OCI-LY7 (cell line): ENCODE measurements around the gene SEH1L. TPM values are rescaled to one million over a fixed set of nuclear protein-coding genes. Genes with fewer than 3 reads are reported as not detected.
A peak's percentile ranks its signal among the peaks of the same experiment; 100 is the strongest.

Source experiments
- BruUV-seq: library from RNA; stranded (reverse); fragments of 400-500 nt; replicated peaks from 2 replicates; lab custom pipeline; 2021; lab: Mats Ljungman, UMichigan
- CTCF ChIA-PET: fragments of 300-600 bp; sonication (Branson Sonifier 250); formaldehyde crosslinking; loops from one replicate; lab custom pipeline; 2022; ENCODE audit warnings: antibody characterized with exemption; ENCODE audit not compliant: unreplicated experiment; lab: Charles Lee
- POLR2A ChIA-PET: fragments of 300-600 bp; sonication (Branson Sonifier 250); formaldehyde crosslinking; loops from one replicate; lab custom pipeline; 2022; ENCODE audit warnings: antibody characterized with exemption; lab: Charles Lee
- DNase-seq: peaks from one replicate; pipeline ENCODE4 v3.0.0-alpha.2; 2015; ENCODE audit warnings: low spot score
- H2AFZ ChIP-seq: fragments of 200-600 bp; sonication (generic), shearing (Covaris generic); 2 replicates; pipeline ENCODE4 v1.6.1; 2014; ENCODE audit warnings: mild to moderate bottlenecking, antibody characterized with exemption, low read length, moderate library complexity
- H3K27ac ChIP-seq: fragments of 200-600 bp; sonication (generic); 2 replicates; pipeline ENCODE4 v1.5.1; 2014; ENCODE audit warnings: mixed run types, low read depth, mild to moderate bottlenecking, moderate library complexity, low read length, inconsistent platforms; ENCODE audit not compliant: poor library complexity, severe bottlenecking
- H3K36me3 ChIP-seq: fragments of 200-600 bp; sonication (generic); 2 replicates; pipeline ENCODE4 v1.6.1; 2014; ENCODE audit warnings: mild to moderate bottlenecking, antibody characterized with exemption, low read length, moderate library complexity, mixed read lengths; ENCODE audit not compliant: insufficient read depth
- H3K4me1 ChIP-seq: fragments of 200-600 bp; sonication (generic); 2 replicates; pipeline ENCODE4 v1.5.1; 2014; ENCODE audit warnings: mild to moderate bottlenecking, low read length; ENCODE audit not compliant: insufficient read depth, poor library complexity, severe bottlenecking
- H3K4me2 ChIP-seq: fragments of 200-600 bp; sonication (generic); 2 replicates; pipeline ENCODE4 v1.6.1; 2014; ENCODE audit warnings: mild to moderate bottlenecking, low read length
- H3K4me3 ChIP-seq: fragments of 200-600 bp; sonication (generic); 2 replicates; pipeline ENCODE4 v1.5.1; 2014; ENCODE audit warnings: mild to moderate bottlenecking, low read depth, low read length; ENCODE audit not compliant: poor library complexity, severe bottlenecking
- H3K79me2 ChIP-seq: fragments of 200-600 bp; sonication (generic); 2 replicates; pipeline ENCODE4 v1.6.1; 2016; ENCODE audit warnings: low read depth, mild to moderate bottlenecking, low read length, moderate library complexity, mixed read lengths; ENCODE audit not compliant: insufficient read depth
- H3K9me2 ChIP-seq: fragments of 200-600 bp; sonication (generic); 2 replicates; pipeline ENCODE4 v1.6.1; 2016; ENCODE audit warnings: mild to moderate bottlenecking, low read length, mixed read lengths; ENCODE audit not compliant: insufficient read depth
- H3K9me3 ChIP-seq: fragments of 200-600 bp; sonication (generic); 2 replicates; pipeline ENCODE4 v1.6.1; 2014; ENCODE audit warnings: mild to moderate bottlenecking, mixed run types, low read length, mixed read lengths
- H4K20me1 ChIP-seq: fragments of 200-600 bp; sonication (generic); 2 replicates; pipeline ENCODE4 v1.6.1; 2014; ENCODE audit warnings: mild to moderate bottlenecking, antibody characterized with exemption, low read length, moderate library complexity, mixed read lengths; ENCODE audit not compliant: insufficient read depth
- EZH2phosphoT487 ChIP-seq: fragments of 200-600 bp; sonication (generic); IDR thresholded peaks from 2 replicates; pipeline ENCODE4 v1.6.1; 2018; ENCODE audit warnings: low read depth, borderline replicate concordance, mild to moderate bottlenecking, mixed run types, antibody characterized with exemption, low read length, moderate library complexity, mixed read lengths
- intact Hi-C: fragments of 100-400 bp; cut with micrococcal nuclease; formaldehyde crosslinking; loops from one replicate; pipeline ENCODE4 v1.10.0; 2022; ENCODE audit not compliant: unreplicated experiment
- total RNA-seq, 2 experiments: library from RNA; depleted of rRNA in 1 of 2; stranded (reverse); fragments of >200 nt in 1 of 2; shearing (Covaris generic) in 1 of 2; gene quantifications; 2 replicates each; pipeline ENCODE4 v1.2.3, GENCODE V29; 2014 to 2022
- TF ChIP-seq, protein P1 (sequence below): fragments of 200-600 bp; sonication (generic); conservative IDR thresholded peaks from 2 replicates; pipeline ENCODE4 v1.5.1; 2014; ENCODE audit warnings: mild to moderate bottlenecking, antibody characterized with exemption, low read length, moderate library complexity, mixed read lengths

Gene SEH1L
- total RNA-seq, 2 experiments from 2014 or later: 61.6 to 115 TPM

DNA sequence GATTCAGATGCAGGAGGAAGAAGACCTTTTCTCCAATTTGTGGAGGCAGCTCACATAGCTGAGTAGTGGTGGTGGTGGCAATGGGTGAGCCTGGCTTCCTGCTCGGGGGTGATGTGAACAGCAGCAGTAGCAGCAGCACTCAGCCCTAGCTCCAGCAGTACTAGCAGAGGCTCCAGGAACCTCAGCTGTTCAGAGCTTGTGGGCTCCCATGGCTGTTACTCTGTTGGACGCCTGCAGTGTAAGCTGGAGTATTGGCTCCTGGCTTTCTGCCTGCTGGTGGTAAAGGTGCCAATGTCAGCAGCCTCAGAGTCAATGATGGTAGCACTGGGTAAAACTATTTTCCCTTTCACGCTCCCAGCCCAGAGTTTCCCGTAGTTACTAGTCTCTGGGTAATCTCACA is 3.1 kb upstream of the SEH1L start:
- no TSS peak for BruUV-seq
- intact Hi-C loops: loop anchor here (5.0 kb wide), 4 partner anchors 62 to 632 kb away; partner anchors contain the start of genes PRELID3A and PTPN2
- ChIA-PET CTCF (interaction anchor here (0.9 kb wide), 1 partner anchor 10 kb away, joined by 4 read pairs; no protein-coding TSS in a partner anchor), POLR2A (interaction anchor here (0.5 to 1.5 kb wide), 7 partner anchors 10 to 589 kb away, joined by 3 to 7 read pairs (median 4); partner anchors contain the start of gene CEP192)
- DNase-seq: peak; percentile 24
- Histone ChIP-seq H3K9me2 (no peaks in the 10 kb centered on the region), H3K4me2 (no peak overlapping the region), H3K9me3 (0 out of 2 replicates have a peak, but pooled peaks cover 2% of the 10 kb centered on the region), H3K27ac (no peak overlapping the region), H3K4me1 (peaks cover 20% of the 10 kb centered on the region), H3K36me3 (peaks cover 12% of the 10 kb centered on the region), H4K20me1 (no peaks in the 10 kb centered on the region), H3K4me3 (no peak overlapping the region), H3K79me2 (peaks cover 28% of the 10 kb centered on the region), H2AFZ (no peak overlapping the region)
- TF ChIP-seq, protein P1, sequence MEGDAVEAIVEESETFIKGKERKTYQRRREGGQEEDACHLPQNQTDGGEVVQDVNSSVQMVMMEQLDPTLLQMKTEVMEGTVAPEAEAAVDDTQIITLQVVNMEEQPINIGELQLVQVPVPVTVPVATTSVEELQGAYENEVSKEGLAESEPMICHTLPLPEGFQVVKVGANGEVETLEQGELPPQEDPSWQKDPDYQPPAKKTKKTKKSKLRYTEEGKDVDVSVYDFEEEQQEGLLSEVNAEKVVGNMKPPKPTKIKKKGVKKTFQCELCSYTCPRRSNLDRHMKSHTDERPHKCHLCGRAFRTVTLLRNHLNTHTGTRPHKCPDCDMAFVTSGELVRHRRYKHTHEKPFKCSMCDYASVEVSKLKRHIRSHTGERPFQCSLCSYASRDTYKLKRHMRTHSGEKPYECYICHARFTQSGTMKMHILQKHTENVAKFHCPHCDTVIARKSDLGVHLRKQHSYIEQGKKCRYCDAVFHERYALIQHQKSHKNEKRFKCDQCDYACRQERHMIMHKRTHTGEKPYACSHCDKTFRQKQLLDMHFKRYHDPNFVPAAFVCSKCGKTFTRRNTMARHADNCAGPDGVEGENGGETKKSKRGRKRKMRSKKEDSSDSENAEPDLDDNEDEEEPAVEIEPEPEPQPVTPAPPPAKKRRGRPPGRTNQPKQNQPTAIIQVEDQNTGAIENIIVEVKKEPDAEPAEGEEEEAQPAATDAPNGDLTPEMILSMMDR: no peak
- no peak for TF ChIP-seq EZH2phosphoT487

DNA sequence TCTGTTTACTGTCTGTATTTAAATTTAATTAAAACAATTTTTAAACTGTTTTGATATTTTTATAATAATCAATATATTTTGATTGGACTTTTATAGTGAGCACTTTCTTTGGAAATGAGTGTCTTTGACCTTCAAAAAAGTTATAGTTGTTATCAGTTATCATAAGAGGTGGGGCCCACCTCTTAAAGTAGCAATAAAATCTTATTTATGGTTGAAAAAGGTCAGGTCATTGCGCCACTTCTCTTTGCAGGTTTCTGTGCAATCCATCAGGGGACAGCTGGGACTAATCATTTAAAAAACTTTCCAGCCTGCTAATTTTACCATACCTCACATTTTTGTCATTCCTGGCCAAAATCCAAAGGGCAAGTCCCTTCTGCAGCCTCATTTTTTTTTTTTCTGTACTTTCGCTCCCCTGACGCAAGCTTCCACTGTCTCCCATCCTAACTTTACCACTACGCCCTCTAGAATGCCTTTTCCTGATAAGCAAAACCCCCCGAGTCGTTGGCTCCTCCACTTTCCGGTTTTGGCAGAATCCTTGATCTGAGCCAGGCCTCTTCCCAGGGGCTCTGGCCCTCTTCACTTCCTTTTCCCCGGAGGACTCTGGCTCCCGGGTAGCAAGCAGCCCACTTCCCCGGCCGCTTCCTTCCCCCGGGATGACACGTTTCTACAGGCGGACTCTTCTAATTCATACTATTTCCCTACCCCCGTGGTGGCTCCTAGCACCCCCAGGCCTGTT is 1.1 kb upstream of the SEH1L start:
- peak; percentile 35 for DNase-seq
- Histone ChIP-seq H3K36me3 (peaks cover 31% of the 10 kb centered on the region), H4K20me1 (no peaks in the 10 kb centered on the region), H3K4me3 (peak overlapping the region; percentile 85), H3K9me2 (no peaks in the 10 kb centered on the region), H2AFZ (peak overlapping the region; percentile 70), H3K9me3 (0 out of 2 replicates have a peak, but pooled peaks cover 5% of the 10 kb centered on the region), H3K4me2 (peak overlapping the region; percentile 89), H3K79me2 (peaks cover 48% of the 10 kb centered on the region), H3K27ac (peak overlapping the region; percentile 90), H3K4me1 (peaks cover 37% of the 10 kb centered on the region)
- POLR2A ChIA-PET: interaction anchor here (0.7 to 1.7 kb wide), 4 partner anchors 13 to 177 kb away, joined by 3 to 7 read pairs (median 4); partner anchors contain the start of gene PTPN2
- intact Hi-C loops: loop anchor here (1.0 to 5.0 kb wide), 6 partner anchors 64 to 634 kb away; partner anchors contain the start of genes AFG3L2, PRELID3A, PSMG2 and PTPN2
- CTCF ChIA-PET: no interaction called here
- TSS peak; percentile 84 for BruUV-seq
- TF ChIP-seq, protein P1: peak; percentile 59
- TF ChIP-seq EZH2phosphoT487: no peak
